Hepatocyte (in vitro differentiated cells): ENCODE results near the gene GATAD2A.

Experiments
- CTCF ChIP-seq: fragments of 200-600 bp; sonication (generic); IDR thresholded peaks from 2 replicates; pipeline ENCODE4 v1.5.1; 2016; ENCODE audit warnings: antibody characterized with exemption, mild to moderate bottlenecking; ENCODE audit not compliant: poor library complexity
- EZH2 ChIP-seq: fragments of 200-600 bp; sonication (generic); IDR thresholded peaks from 2 replicates; pipeline ENCODE4 v1.6.1; 2016; ENCODE audit warnings: antibody characterized with exemption, mild to moderate bottlenecking, borderline replicate concordance
- EZH2phosphoT487 ChIP-seq: fragments of 200-600 bp; sonication (generic); IDR thresholded peaks from one replicate; pipeline ENCODE4 v1.6.1; 2018; ENCODE audit warnings: antibody characterized with exemption, mild to moderate bottlenecking, low read depth, moderate library complexity; ENCODE audit not compliant: unreplicated experiment, severe bottlenecking

- TF ChIP-seq EZH2 (no peak), CTCF (no peak), EZH2phosphoT487 (no peak)
Observed at GRCh38 chr19:19529783-19530422, 124.4 kb downstream of the GATAD2A start.
